Hepatocyte (in vitro differentiated cells): ENCODE measurements around the gene SRP68. TPM values are rescaled to one million over a fixed set of nuclear protein-coding genes. Genes with fewer than 3 reads are reported as not detected.

Source experiments
- DNase-seq: peaks from one replicate; pipeline ENCODE4 v3.0.0-alpha.2; 2016; ENCODE audit warnings: low spot score
- H2AFZ ChIP-seq: fragments of 200-600 bp; sonication (generic); 2 replicates; pipeline ENCODE4 v1.6.0; 2016; ENCODE audit warnings: antibody characterized with exemption, mild to moderate bottlenecking
- H3K27ac ChIP-seq: fragments of 200-600 bp; sonication (generic); 2 replicates; pipeline ENCODE4 v1.5.1; 2016; ENCODE audit warnings: mild to moderate bottlenecking
- H3K27me3 ChIP-seq: fragments of 200-600 bp; sonication (generic); 2 replicates; pipeline ENCODE4 v1.6.1; 2016
- H3K36me3 ChIP-seq: fragments of 200-600 bp; sonication (generic); replicated peaks from 2 replicates; pipeline ENCODE4 v1.5.1; 2016; ENCODE audit warnings: low read depth; ENCODE audit not compliant: insufficient read depth
- H3K4me1 ChIP-seq: fragments of 200-600 bp; sonication (generic); 2 replicates; pipeline ENCODE4 v1.5.1; 2016; ENCODE audit warnings: mild to moderate bottlenecking, moderate library complexity; ENCODE audit not compliant: insufficient read depth
- H3K4me2 ChIP-seq: fragments of 200-600 bp; sonication (generic); 2 replicates; pipeline ENCODE4 v1.6.0; 2016
- H3K4me3 ChIP-seq: fragments of 200-600 bp; sonication (generic); 2 replicates; pipeline ENCODE4 v1.5.1; 2016; ENCODE audit warnings: mild to moderate bottlenecking
- H3K79me2 ChIP-seq: fragments of 200-600 bp; sonication (generic); 2 replicates; pipeline ENCODE4 v1.6.0; 2017; ENCODE audit warnings: mild to moderate bottlenecking
- H3K9me2 ChIP-seq: fragments of 200-600 bp; sonication (generic); replicated peaks from 2 replicates; pipeline ENCODE4 v1.6.0; 2017; ENCODE audit warnings: mild to moderate bottlenecking; ENCODE audit not compliant: insufficient read depth
- H3K9me3 ChIP-seq: fragments of 200-600 bp; sonication (generic); 2 replicates; pipeline ENCODE4 v1.5.1; 2016; ENCODE audit warnings: low read depth, mild to moderate bottlenecking
- H4K20me1 ChIP-seq: fragments of 200-600 bp; sonication (generic); 2 replicates; pipeline ENCODE4 v1.6.0; 2016; ENCODE audit warnings: mild to moderate bottlenecking; ENCODE audit not compliant: insufficient read depth, poor library complexity, severe bottlenecking
- CTCF ChIP-seq: fragments of 200-600 bp; sonication (generic); IDR thresholded peaks from 2 replicates; pipeline ENCODE4 v1.5.1; 2016; ENCODE audit warnings: antibody characterized with exemption, mild to moderate bottlenecking; ENCODE audit not compliant: poor library complexity
- EZH2 ChIP-seq: fragments of 200-600 bp; sonication (generic); IDR thresholded peaks from 2 replicates; pipeline ENCODE4 v1.6.1; 2016; ENCODE audit warnings: antibody characterized with exemption, mild to moderate bottlenecking, borderline replicate concordance
- EZH2phosphoT487 ChIP-seq: fragments of 200-600 bp; sonication (generic); IDR thresholded peaks from one replicate; pipeline ENCODE4 v1.6.1; 2018; ENCODE audit warnings: antibody characterized with exemption, mild to moderate bottlenecking, low read depth, moderate library complexity; ENCODE audit not compliant: unreplicated experiment, severe bottlenecking
- WGBS: methylation state at CpG from one replicate; pipeline ENCODE4 v1.1.6; 2016; ENCODE audit warnings: low lambda C conversion rate; ENCODE audit errors: missing lambda C conversion rate; 5-methylcytosine and 5-hydroxymethylcytosine counted together
- polyA plus RNA-seq: library from polyadenylated mRNA; unstranded; fragments of >200 nt; fragmentation: Nextera tagmentation; extraction: Ambion mirVana; gene quantifications from 2 replicates; pipeline ENCODE4 v1.2.1, GENCODE V29; 2016
- total RNA-seq: library from RNA; depleted of rRNA; stranded (reverse); fragments of >200 nt; gene quantifications from 2 replicates; pipeline ENCODE4 v1.2.3, GENCODE V29; 2014

SRP68 gene
- total and polyA plus RNA-seq, 2 experiments from 2014 or later: 41.2 to 70.1 TPM

- Histone ChIP-seq H2AFZ (no peak overlapping the region), H3K4me1 (peaks cover 9% of the 10 kb centered on the region), H3K27ac (no peak overlapping the region), H3K4me3 (no peak overlapping the region), H4K20me1 (no peaks in the 10 kb centered on the region), H3K36me3 (no peaks in the 10 kb centered on the region), H3K27me3 (no peaks in the 10 kb centered on the region), H3K9me2 (no peaks in the 10 kb centered on the region), H3K9me3 (no peaks in the 10 kb centered on the region), H3K4me2 (no peak overlapping the region), H3K79me2 (no peaks in the 10 kb centered on the region)
- 86% methylated on average over 13 of the region's 13 CpGs for WGBS
- no peak for TF ChIP-seq CTCF
- no peak for TF ChIP-seq EZH2phosphoT487
- no peak for TF ChIP-seq EZH2
- no peak for DNase-seq
These were observed 37.6 kb downstream of the SRP68 start for GRCh38 chr17:76034428-76035350.

- Histone ChIP-seq H3K27ac (no peak overlapping the region), H4K20me1 (no peaks in the 10 kb centered on the region)
- 96% methylated on average over 6 of the region's 6 CpGs for WGBS
These were observed 39.2 kb downstream of the SRP68 start for GRCh38 chr17:76033139-76033538.

GRCh38 chr17:76032780-76033108 lies 39.6 kb downstream of the SRP68 start:
- peaks cover 16% of the 10 kb centered on the region for H3K4me1 ChIP-seq
- no peak for DNase-seq
- 93% methylated on average over 5 of the region's 5 CpGs for WGBS
- H3K27me3 ChIP-seq: no peaks in the 10 kb centered on the region
- no peak for TF ChIP-seq EZH2phosphoT487
- TF ChIP-seq EZH2: no peak
- no peak for TF ChIP-seq CTCF
- no peak overlapping the region for H3K4me3 ChIP-seq
- no peak overlapping the region for H2AFZ ChIP-seq
- H3K36me3 ChIP-seq: no peaks in the 10 kb centered on the region
- H3K79me2 ChIP-seq: no peaks in the 10 kb centered on the region
- no peaks in the 10 kb centered on the region for H4K20me1 ChIP-seq
- no peak overlapping the region for H3K27ac ChIP-seq
- no peaks in the 10 kb centered on the region for H3K9me3 ChIP-seq
- H3K9me2 ChIP-seq: no peaks in the 10 kb centered on the region
- H3K4me2 ChIP-seq: no peak overlapping the region

More at GRCh38 chr17:76033139-76033538, 39.2 kb downstream of the SRP68 start:
- no peak overlapping the region for H2AFZ ChIP-seq
- H3K79me2 ChIP-seq: no peaks in the 10 kb centered on the region
- peaks cover 16% of the 10 kb centered on the region for H3K4me1 ChIP-seq
- no peak for DNase-seq
- no peaks in the 10 kb centered on the region for H3K27me3 ChIP-seq
- no peaks in the 10 kb centered on the region for H3K9me3 ChIP-seq
- H3K9me2 ChIP-seq: no peaks in the 10 kb centered on the region
- H3K4me2 ChIP-seq: no peak overlapping the region
- TF ChIP-seq EZH2 (no peak), CTCF (no peak), EZH2phosphoT487 (no peak)
- no peak overlapping the region for H3K4me3 ChIP-seq
- no peaks in the 10 kb centered on the region for H3K36me3 ChIP-seq
